Endothelial cell of umbilical vein (primary cell): ENCODE data around the gene NTRK2. TPM values are rescaled to one million over a fixed set of nuclear protein-coding genes. Genes with fewer than 3 reads are reported as not detected.

Experiments
- BruUV-seq: library from RNA; stranded (reverse); fragments of 400-500 nt; replicated peaks from 2 replicates; lab custom pipeline; 2021; lab: Mats Ljungman, UMichigan
- CTCF ChIA-PET: fragments of 300-600, 350-600 bp; sonication (Branson Sonifier 250); formaldehyde crosslinking; loops from one replicate; lab custom pipeline; 2021; ENCODE audit warnings: antibody characterized with exemption, inconsistent platforms; lab: Charles Lee
- POLR2A ChIA-PET: fragments of 300-600, 350-600 bp; sonication (Branson Sonifier 250); formaldehyde crosslinking; loops from one replicate; lab custom pipeline; 2021; ENCODE audit warnings: antibody characterized with exemption, inconsistent platforms; lab: Charles Lee
- DNase-seq: peaks from one replicate; pipeline ENCODE4 v3.0.0-alpha.2; 2011; ENCODE audit warnings: low read depth, low spot score
- FAIRE-seq: peaks from 2 replicates; lab custom pipeline; 2011; peaks lifted over from hg19 to GRCh38; lab: Jason Lieb, UNC
- H2AFZ ChIP-seq: 2 replicates; pipeline ENCODE4 v1.6.0; 2012; ENCODE audit warnings: low read depth, low read length, control low read depth, inconsistent platforms
- H3K27ac ChIP-seq: 2 replicates; pipeline ENCODE4 v1.5.1; 2011; ENCODE audit warnings: low read depth, mild to moderate bottlenecking, control low read depth, low read length, moderate library complexity; ENCODE audit not compliant: insufficient read depth
- H3K27me3 ChIP-seq, 2 experiments: 2 replicates each; pipeline versions ENCODE4 v1.6.0 to v1.6.1; 2011; ENCODE audit warnings: low read length in 2 of 2, mixed read lengths in 1 of 2; ENCODE audit not compliant: control insufficient read depth in 2 of 2, insufficient read depth in 2 of 2
- H3K36me3 ChIP-seq, 2 experiments: 2 replicates in 1 of 2; 3 replicates in 1 of 2; pipeline ENCODE4 v1.5.1; 2011; ENCODE audit warnings: low read length in 2 of 2, mild to moderate bottlenecking in 1 of 2, moderate library complexity in 1 of 2; ENCODE audit not compliant: control insufficient read depth in 2 of 2, insufficient read depth in 2 of 2; ENCODE audit errors: extremely low read depth in 1 of 2
- H3K4me1 ChIP-seq: 3 replicates; pipeline ENCODE4 v1.5.1; 2011; ENCODE audit warnings: mild to moderate bottlenecking, low read length; ENCODE audit not compliant: control insufficient read depth, insufficient read depth; ENCODE audit errors: extremely low read depth
- H3K4me2 ChIP-seq: 2 replicates; pipeline ENCODE4 v1.6.1; 2011; ENCODE audit warnings: low read length, control low read depth, mixed read lengths; ENCODE audit not compliant: insufficient read depth
- H3K4me3 ChIP-seq, 3 experiments: fragments of 200-600 bp in 1 of 3; sonication (generic), shearing (Covaris generic) in 1 of 3; replicated peaks in 1 of 3; 2 replicates each; pipeline ENCODE4 v1.5.1; 2011 to 2016; ENCODE audit warnings: control low read depth in 3 of 3, low read length in 3 of 3, mild to moderate bottlenecking in 2 of 3, inconsistent platforms in 1 of 3, low read depth in 1 of 3, moderate library complexity in 1 of 3; ENCODE audit not compliant: insufficient read depth in 1 of 3
- H3K79me2 ChIP-seq: 2 replicates; pipeline ENCODE4 v1.6.0; 2012; ENCODE audit warnings: low read length, inconsistent platforms; ENCODE audit not compliant: control insufficient read depth, insufficient read depth
- H3K9ac ChIP-seq: replicated peaks from 2 replicates; pipeline ENCODE3; 2011; ENCODE audit warnings: low read length, control low read depth; ENCODE audit not compliant: insufficient read depth; ENCODE audit errors: extremely low read depth
- H3K9me1 ChIP-seq: replicated peaks from 3 replicates; pipeline ENCODE4 v1.6.0; 2011; ENCODE audit warnings: mild to moderate bottlenecking, low read length; ENCODE audit not compliant: control insufficient read depth, insufficient read depth; ENCODE audit errors: extremely low read depth
- H3K9me3 ChIP-seq: replicated peaks from 2 replicates; pipeline ENCODE4 v1.5.1; 2012; ENCODE audit warnings: low read length, inconsistent platforms; ENCODE audit not compliant: control insufficient read depth, insufficient read depth
- H4K20me1 ChIP-seq: replicated peaks from 2 replicates; pipeline ENCODE3; 2011; ENCODE audit warnings: mild to moderate bottlenecking, low read length; ENCODE audit not compliant: control insufficient read depth, insufficient read depth; ENCODE audit errors: extremely low read depth
- EZH2 ChIP-seq: IDR thresholded peaks from 2 replicates; pipeline ENCODE4 v1.6.1; 2012; ENCODE audit warnings: borderline replicate concordance, low read depth, mild to moderate bottlenecking, moderate library complexity, low read length, inconsistent platforms; ENCODE audit not compliant: severe bottlenecking
- FOS ChIP-seq: IDR thresholded peaks from 2 replicates; pipeline ENCODE4 v1.6.1; 2011; ENCODE audit warnings: mild to moderate bottlenecking, low read length, moderate library complexity, borderline replicate concordance; ENCODE audit not compliant: insufficient read depth
- GATA2 ChIP-seq: IDR thresholded peaks from 2 replicates; pipeline ENCODE4 v1.7.0; 2011; ENCODE audit warnings: low read depth, mild to moderate bottlenecking, moderate library complexity, mixed read lengths, low read length; ENCODE audit not compliant: insufficient read length, insufficient read depth
- JUN ChIP-seq: IDR thresholded peaks from 2 replicates; pipeline ENCODE4 v1.6.1; 2011; ENCODE audit warnings: borderline replicate concordance, low read depth; ENCODE audit not compliant: insufficient read length, insufficient read depth
- MYC ChIP-seq: IDR thresholded peaks from one replicate; pipeline ENCODE4 v1.6.1; 2011; ENCODE audit warnings: mild to moderate bottlenecking, low read depth, low read length
- POLR2A ChIP-seq: IDR thresholded peaks from 2 replicates; pipeline ENCODE4 v1.6.1; 2012; ENCODE audit warnings: low read depth, mild to moderate bottlenecking, control low read depth, low read length
- POLR2AphosphoS5 ChIP-seq: IDR thresholded peaks from 2 replicates; pipeline ENCODE4 v1.6.1; 2012; ENCODE audit warnings: low read depth, mild to moderate bottlenecking, control low read depth, low read length, moderate library complexity; ENCODE audit not compliant: insufficient read depth
- dilution Hi-C: fragments of 300-500 bp; cut with MboI; formaldehyde crosslinking; loops from one replicate; pipeline ENCODE4 v1.15.0; 2019; ENCODE audit warnings: low sequenced_read_pairs; ENCODE audit not compliant: extremely low pct_ligation_motif_present
- intact Hi-C: fragments of 100-400 bp; cut with micrococcal nuclease; formaldehyde crosslinking; loops from one replicate; pipeline ENCODE4 v1.10.0; 2022
- polyA plus RNA-seq, 4 experiments: library from polyadenylated mRNA; depleted of rRNA in 3 of 4; stranded (reverse) in 3 of 4; unstranded in 1 of 4; fragments of >200 nt; gene quantifications; 2 replicates each; pipeline versions ENCODE4 v1.2.1 to v1.2.3, GENCODE V29; 2011 to 2012; ENCODE audit warnings: missing spikeins in 1 of 4
- total RNA-seq: library from RNA; stranded (reverse); gene quantifications from 2 replicates; pipeline ENCODE4 v1.2.3, GENCODE V29; 2021
- TF ChIP-seq, protein P1 (sequence below): IDR thresholded peaks from 2 replicates; pipeline ENCODE4 v1.6.1; 2011; ENCODE audit not compliant: insufficient read depth, insufficient read length
- TF ChIP-seq, protein P2 (sequence below), 2 donors: IDR thresholded peaks; 1 replicate in 1 of 2; 2 replicates in 1 of 2; pipeline ENCODE4 v1.5.1; 2011; ENCODE audit warnings: low read length in 2 of 2, mild to moderate bottlenecking in 2 of 2, moderate library complexity in 2 of 2, control low read depth in 1 of 2, inconsistent platforms in 1 of 2, low read depth in 1 of 2; ENCODE audit not compliant: insufficient read depth in 1 of 2; ENCODE audit errors: extremely low read depth in 1 of 2

Gene NTRK2
- total and polyA plus RNA-seq, 2 donors (not counting 3 experiments of a cell fraction or from before 2014, with no cell fraction given): 0.01 to 0.13 TPM

DNA sequence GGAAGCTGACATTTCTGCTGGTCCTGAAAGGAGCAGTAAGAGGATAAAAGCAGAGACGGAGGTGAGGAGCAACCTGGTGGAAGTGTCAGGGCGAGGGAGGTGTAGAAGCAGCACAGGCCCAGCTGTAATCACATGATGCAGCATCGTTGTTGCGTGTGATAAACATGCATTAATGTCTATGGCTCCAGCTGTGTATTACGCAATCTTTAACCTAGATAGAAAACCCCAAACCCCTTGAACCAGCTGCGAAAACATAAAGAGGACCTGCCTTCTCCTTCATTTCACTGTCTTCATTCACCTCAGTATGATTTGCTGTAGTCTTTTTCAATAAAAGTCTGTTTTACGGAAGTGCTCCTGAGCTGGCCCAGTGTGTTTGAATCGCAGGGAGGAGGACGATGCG lies 162.9 kb downstream of the NTRK2 start:
- Histone ChIP-seq H2AFZ (no peak overlapping the region), H3K9me1 (no peaks in the 10 kb centered on the region), H3K4me3 (no peak overlapping the region), H4K20me1 (no peaks in the 10 kb centered on the region), H3K36me3 (no peaks in the 10 kb centered on the region), H3K27me3 (no peaks in the 10 kb centered on the region), H3K9ac (no peak overlapping the region), H3K4me1 (no peaks in the 10 kb centered on the region), H3K9me3 (no peaks in the 10 kb centered on the region), H3K27ac (no peak overlapping the region), H3K4me2 (no peak overlapping the region), H3K79me2 (no peaks in the 10 kb centered on the region)
- FAIRE-seq (no peak), DNase-seq (no peak)
- ChIA-PET POLR2A (no interaction called here), CTCF (no interaction called here)
- dilution Hi-C loops (no loop called here), intact Hi-C loops (no loop called here)
- no TSS peak for BruUV-seq
- TF ChIP-seq FOS (no peak), EZH2 (no peak), MYC (no peak), POLR2A (no peak), GATA2 (no peak), POLR2AphosphoS5 (no peak), JUN (no peak)
- TF ChIP-seq, protein P1, sequence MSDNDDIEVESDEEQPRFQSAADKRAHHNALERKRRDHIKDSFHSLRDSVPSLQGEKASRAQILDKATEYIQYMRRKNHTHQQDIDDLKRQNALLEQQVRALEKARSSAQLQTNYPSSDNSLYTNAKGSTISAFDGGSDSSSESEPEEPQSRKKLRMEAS: no peak
- TF ChIP-seq, protein P2, sequence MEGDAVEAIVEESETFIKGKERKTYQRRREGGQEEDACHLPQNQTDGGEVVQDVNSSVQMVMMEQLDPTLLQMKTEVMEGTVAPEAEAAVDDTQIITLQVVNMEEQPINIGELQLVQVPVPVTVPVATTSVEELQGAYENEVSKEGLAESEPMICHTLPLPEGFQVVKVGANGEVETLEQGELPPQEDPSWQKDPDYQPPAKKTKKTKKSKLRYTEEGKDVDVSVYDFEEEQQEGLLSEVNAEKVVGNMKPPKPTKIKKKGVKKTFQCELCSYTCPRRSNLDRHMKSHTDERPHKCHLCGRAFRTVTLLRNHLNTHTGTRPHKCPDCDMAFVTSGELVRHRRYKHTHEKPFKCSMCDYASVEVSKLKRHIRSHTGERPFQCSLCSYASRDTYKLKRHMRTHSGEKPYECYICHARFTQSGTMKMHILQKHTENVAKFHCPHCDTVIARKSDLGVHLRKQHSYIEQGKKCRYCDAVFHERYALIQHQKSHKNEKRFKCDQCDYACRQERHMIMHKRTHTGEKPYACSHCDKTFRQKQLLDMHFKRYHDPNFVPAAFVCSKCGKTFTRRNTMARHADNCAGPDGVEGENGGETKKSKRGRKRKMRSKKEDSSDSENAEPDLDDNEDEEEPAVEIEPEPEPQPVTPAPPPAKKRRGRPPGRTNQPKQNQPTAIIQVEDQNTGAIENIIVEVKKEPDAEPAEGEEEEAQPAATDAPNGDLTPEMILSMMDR (IDR thresholded peaks at IDR 0.05; ENCODE audit: extremely low read depth in 1 of 2, insufficient read depth in 1 of 2, low read depth in 1 of 2, low read length in 2 of 2): no peak
